COR-L47 (cell line): ENCODE data around the gene ZDHHC9.
A peak's percentile ranks its signal among the peaks of the same experiment; 100 is the strongest.
"Not testable (repeated sequence)": the region's sequence is repeated elsewhere in the genome, so short reads cannot be mapped to it uniquely, and the experiment has no call there.

Experiments
- DNase-seq: peaks from one replicate; lab custom pipeline; 2025; lab: John Stamatoyannopoulos, UW

The ZDHHC9 gene

DNA sequence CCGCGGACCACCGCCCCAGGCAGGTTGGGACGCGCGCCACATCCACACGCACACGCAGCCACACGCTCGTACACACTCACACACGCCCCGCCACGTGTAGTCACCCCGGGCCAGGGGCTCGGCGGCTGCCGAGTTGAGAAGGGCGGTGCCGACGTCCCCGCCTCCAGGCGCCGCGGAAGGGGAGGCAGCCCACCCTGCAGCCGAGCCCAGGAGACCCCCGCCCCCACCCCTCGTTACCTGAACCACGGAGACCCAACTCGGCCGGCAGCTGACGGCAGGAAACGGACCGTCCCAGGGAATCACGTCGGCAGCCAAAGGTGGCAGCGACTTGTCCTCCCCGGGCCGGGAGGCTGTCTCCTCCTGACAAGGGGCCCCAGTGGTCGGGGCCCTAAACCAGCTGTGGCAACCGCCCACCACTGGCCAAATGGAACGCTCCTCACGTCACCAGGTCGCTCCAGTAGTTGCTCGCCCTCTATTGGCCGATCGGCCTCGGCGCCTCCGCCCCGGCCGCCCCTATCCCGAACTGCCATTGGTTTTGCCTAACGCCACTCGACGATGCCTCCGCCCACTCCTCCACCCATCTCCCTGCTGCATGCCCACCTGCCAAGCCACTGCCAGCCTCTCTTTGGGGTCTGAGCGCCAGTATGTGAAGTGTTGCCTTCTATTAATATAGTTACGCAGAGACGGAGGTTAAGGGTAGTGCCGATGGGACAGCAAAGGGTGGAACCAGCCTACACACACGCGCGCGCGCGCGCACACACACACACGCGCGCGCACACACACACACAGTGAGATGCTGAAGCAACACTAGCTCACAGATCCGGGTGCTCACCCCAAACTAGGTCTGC lies at the start of gene ZDHHC9:
Gene ZDHHC9, minus strand, starts transcription at position 428 of the 848 bp plus-strand sequence. CDS start 1,941 bp downstream, outside the sequence.
- DNase-seq = peak; percentile 75

DNA sequence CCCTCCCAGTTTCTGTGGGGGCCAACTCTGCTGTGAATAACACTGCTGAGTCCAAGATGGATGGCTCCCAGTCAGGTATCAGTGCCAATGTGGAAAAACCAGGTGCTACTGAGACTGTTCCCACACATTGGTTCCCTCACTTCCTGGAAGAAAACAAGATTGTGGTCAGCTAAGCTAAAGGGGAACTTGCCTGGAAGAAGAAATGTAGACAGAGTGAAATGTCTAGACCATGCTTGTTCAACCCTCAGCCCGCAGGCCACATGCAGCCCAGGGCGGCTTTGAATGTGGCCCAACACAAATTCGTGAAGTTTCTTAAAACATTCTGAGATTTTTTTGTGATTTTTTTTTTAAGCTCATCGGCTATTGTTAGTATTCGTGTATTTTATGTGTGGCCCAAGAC lies 33.7 kb upstream of the ZDHHC9 start:
- no peak for DNase-seq

DNA sequence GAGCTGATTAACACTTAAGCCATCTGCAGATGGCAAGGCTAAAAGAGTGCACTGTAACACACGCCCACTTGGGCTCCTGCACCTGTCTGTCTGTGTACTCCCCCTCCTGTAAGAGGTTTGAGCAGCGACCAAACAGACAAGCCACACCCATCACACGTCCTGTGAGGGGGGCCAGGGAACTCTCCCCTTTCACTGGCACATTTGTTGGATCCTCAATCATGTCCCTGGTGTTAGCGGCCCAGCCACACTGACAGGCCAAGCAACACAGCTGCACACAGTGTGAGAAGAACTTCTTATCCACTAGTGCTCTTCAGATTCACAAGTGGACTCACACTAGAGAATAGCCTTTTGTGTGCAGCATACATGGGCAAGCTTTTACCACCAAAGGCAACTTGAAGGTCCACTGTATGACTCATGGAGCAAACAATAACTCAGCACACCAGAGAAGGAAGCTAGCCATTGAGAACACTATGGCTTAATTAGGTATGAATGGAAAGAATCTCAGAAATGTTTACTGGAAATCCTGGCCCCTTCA lies 33.2 kb upstream of the ZDHHC9 start:
- DNase-seq = no peak

DNA sequence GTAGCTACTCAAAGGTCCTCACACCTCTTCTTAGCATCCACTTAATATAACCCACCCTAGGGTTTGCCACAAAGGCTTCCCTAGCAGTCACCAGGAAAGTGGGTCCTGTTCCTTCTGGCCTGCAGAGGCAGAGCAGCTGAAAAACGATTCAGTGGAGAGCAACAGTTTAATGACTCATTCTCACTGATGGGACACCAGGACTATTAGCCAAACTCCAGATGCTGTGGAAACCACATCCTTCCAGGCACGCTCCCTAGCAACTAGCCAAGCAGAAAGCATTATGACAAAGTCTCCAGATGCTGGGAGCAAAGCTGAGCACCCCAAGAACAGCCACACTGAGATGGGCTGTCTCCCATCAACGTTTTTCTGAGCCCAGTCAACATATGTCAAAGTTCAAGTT lies 32.0 kb upstream of the ZDHHC9 start:
- DNase-seq = no peak

DNA sequence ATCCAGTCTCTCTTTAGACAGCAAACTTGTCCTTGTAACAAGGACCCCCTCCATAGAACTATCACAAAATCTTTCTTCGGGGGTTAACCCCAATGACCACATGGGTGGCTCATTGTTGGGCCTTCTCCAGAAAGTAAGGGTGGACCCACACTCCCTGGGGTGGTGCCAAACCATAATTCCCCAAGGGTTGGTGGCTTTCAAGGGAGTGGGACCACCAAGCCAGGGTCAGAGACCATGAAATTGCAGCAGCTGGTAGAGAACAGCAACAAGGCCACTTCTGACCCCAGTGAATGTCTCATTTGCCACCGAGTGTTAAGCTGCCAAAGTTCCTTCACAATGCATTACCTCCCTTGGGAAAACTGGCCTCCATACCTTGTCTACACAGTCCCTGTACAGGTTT lies 28.8 kb upstream of the ZDHHC9 start:
- DNase-seq = no peak

DNA sequence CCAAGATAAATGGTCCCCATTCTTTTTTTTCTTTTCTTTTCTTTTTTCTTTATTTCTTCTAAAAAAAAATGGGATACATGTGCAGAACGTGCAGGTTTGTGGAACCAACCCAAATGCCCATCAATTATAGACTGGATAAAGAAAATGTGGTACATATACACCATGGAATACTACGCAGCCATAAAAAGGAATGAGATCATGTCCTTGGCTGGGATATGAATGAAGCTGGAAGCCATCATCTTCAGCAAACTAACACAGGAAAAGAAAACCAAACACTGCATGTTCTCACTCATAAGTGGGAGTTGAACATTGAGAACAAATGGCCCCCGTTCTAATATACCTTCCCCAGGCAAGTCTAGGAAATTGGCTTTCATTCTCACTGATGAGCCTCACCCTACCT lies 22.6 kb upstream of the ZDHHC9 start:
- DNase-seq = not testable (repeated sequence)

DNA sequence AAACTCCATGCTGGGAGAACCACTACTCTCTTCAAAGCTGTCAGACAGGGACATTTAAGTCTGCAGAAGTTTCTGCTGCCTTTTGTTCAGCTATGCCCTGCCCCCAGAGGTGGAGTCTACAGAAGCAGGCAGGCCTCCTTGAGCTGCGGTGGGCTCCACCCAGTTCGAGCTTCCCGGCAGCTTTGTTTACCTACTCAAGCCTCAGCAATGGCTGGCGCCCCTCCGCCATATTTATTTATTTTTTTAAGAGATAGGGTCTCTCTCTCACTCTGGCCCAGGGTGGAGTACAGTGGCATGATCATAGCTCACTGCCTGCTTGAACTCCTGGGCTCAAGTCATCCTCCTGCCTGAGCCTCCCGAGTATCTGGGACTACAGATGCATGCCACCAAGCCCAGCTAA lies 15.4 kb upstream of the ZDHHC9 start:
- not testable (repeated sequence) for DNase-seq

DNA sequence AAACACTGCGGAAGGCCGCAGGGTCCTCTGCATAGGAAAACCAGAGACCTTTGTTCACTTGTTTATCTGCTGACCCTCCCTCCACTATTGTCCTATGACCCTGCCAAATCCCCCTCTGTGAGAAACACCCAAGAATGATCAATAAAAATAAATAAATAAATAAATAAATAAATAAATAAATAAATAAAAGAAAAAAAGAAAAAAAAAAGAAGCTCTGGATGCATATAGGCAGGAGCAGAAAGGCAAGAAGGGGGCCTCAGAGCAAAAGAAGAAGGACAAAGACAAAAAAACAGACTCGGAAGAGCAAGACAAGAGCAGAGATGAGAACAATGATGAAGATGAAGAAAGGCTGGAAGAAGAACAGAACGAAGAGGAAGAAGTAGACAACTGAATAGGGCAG lies 8.1 kb upstream of the ZDHHC9 start:
- not testable (repeated sequence) for DNase-seq

DNA sequence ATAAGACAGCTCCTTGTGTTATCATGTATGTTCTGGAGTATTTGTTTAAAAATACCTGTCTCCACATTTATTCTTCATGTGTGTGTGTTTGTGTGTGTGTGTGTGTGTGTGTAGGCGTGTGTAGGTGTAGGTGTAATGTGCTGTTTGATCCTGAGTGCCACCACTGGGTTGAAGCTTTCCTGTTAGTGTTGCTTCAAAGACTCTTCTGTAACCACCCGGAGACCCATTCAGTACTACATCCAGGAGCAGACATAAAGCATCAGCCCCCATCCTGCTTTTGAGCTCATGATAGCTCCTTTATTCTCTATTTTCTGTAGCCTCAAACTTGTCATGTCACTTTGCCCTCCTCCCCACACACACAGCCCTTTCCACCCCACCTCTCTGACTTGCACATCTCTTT lies 3.0 kb upstream of the ZDHHC9 start:
- no peak for DNase-seq

DNA sequence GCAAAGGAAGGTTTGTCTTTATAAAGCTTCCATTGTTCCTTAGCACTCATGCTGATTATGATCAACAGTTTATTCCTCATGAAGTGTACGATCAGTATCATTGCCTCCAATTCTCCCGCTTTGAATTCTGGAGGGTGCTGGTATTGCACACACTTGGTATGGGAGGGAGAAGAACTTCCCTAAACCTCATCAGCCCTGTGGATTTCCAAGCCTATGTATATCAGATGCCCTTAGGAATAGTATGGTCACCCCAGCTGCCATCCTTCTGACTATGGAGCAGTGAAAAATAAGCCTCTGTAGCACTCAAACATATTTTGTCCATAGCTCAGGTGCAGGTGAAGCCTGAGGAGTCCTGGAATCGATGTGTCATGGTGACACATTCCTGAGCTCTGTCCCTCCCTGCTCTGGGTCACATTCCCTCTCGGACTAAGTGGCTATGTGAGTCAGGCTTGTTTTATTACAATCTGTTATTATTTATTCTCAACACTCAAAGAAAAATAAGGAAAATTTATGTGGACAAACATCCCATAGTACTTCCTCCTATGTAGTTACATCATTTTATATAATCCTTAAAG lies 2.0 kb upstream of the ZDHHC9 start:
- no peak for DNase-seq

DNA sequence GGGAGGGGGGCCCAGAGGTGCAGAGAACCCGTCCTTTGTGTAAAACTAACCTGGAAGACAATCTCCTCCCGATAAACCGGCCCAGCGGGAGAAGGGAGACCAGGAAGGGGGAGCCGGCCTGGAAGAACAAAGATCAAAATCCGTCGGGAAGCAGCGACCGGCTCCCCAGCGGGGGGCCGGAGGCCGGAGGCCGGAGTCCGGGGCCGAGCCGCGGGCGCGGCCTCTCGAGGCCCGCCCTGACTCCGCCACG lies 552 bp downstream of the ZDHHC9 start:
- no peak for DNase-seq

DNA sequence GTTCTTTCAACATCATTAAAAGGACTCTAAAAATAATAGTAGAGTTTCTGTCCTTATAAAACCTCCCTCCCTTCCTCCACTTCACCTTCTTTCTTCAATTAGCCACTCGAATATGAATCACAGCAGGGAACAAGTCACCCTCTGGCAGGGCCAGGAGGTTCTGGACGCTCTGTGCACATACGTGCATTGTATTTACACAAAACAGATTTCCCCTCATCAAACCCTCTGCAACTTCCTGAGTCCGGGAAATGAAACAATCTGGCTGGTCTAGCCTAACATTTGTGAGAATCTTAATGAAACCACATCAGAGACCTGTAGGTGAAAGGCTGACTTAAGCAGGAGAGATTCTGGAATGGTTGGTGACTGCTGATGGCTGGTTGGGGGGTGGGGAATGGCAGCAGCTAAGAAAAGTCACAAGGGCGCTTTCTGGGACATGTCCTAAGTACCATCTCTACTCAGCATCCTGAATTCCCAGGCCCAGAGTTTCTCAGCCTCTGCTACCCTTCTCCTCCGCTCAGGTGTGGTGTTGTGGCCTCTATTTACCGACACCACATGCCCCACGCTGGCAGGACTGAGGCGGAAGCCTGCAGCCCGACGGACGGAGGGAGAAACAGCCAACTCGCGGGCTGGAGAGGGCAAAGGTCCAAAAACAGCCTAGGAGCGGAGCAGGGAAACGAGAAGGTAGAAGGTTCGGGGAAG lies 1.0 kb downstream of the ZDHHC9 start:
- no peak for DNase-seq

DNA sequence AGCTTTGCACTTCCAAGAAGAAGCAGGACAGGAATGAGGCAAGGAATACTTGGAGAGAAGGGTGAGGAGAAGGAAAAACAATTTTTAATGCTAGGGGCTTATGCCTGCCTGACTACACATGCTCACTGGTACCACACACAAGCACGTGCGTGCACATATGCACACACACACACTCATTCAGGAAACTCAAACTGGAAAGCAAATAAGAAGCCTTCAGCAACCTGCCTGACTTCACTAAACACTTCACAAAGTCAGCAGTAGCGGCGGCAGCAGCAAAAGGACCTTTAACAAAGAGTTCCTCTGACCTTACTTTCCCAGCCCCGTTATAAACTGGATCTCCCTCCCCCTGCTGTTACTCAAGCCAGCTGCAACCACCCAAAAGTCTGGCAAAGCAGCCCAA lies 3.3 kb downstream of the ZDHHC9 start:
- DNase-seq = no peak

DNA sequence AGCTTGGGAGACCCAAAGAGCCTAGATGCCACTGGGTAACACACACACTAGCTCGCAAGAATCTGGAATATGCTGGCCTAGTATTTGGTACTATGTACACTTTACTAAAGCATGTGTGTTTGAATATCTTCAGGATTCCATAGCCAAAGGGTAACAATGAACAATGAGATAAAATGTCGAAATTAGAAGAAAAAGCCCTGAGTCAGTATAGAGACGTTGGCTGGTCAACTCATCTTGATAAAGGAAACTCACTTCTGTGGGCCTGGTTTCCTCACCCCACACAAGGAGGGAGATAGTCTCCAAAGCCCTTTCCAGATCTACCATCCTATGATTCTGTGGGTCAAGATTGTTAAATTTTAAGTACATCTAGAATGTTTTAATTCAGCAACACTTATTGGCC lies 6.9 kb downstream of the ZDHHC9 start:
- DNase-seq = no peak

DNA sequence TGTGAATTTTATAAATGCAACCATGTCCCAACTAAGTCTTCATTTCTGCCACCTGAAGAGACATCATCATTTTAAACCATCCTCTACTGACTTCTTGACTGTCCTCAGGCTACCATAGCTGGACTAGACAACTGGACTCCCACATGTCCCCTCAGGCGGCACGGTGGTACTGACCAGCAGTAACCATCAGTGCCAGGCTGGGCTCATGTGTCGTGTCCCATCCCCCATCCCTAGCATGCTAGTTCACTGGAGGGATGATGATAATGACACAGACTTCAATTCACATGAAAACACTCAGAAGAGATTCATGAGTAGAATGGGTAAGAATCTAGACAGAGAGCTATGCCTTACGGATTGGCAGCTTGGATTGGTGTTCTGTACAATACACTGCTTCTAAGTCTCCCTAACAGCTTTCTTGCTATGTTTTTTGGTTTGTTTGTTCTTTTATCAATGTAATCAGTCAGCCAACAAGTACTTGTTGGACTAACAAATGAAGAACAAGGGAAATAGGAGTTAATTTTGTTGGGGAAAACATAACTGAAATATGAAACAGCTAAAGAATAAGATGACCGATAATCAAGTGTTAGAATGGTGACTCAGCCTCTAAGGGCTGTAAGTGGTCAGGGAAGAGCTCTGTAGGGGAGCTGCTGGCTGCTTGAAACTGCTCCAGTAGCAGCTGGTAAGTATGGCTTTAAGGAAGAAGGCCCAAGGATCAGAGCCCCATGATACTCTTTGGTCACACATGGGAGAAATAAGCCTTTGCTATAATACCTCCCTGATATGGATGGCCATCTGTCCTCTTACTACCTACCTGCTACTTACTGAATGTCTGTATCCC lies 10.3 kb downstream of the ZDHHC9 start:
- DNase-seq = no peak

DNA sequence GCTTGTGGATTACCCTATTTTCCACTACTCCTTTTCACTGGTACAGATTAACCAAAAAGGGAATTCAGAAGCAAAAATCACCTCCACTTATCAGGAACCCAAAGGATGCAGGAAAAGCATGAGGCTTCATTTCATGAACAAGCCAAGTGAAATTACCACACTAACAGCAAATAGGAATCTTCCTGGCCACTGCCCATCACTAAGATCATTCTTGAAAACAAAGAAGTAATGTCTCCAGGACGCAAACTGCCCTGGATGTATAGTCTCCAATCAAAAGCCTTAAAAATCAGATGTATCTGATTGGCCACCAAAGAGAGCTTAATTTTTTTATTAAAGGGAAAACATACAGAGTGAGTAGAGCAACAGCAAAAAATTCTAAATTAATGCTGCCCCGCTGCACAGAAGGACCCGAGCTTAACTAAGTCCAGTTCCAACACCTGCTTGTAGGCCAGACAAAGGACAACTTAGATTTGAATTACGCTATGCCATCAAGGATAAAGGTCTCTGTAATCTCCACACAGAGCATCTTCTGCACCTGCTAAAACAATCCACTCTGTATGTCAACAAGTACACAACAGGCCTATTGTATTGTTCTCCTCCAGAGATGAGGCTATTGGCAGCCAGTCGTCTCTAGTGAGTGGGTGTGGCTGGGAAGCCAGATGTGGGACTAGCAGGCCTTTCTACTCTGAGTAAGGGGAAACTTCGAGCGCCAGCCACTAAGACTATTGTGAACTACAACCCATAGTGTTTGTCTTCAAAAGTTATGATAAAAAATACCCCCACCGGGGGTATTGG lies 12.4 kb downstream of the ZDHHC9 start:
- peak; percentile 67 for DNase-seq

DNA sequence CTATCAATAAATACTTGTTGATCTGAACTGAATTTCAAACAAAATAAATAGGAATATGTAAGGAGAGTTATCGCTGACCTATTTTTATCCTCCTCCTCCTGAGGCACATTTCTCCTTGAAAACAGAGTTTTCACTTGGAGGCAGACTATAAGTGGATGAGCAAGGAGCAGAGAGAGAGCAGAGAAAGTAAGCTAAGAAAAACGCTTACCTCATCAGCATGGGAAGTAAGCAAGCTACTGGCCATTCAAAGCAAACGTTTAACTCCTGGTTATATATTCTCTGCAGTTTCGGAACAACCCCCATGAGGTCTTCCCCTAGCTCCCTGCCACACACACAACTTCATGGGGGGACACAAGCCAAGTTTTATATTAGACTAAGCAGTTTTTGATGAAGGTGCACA lies 13.2 kb downstream of the ZDHHC9 start:
- no peak for DNase-seq

DNA sequence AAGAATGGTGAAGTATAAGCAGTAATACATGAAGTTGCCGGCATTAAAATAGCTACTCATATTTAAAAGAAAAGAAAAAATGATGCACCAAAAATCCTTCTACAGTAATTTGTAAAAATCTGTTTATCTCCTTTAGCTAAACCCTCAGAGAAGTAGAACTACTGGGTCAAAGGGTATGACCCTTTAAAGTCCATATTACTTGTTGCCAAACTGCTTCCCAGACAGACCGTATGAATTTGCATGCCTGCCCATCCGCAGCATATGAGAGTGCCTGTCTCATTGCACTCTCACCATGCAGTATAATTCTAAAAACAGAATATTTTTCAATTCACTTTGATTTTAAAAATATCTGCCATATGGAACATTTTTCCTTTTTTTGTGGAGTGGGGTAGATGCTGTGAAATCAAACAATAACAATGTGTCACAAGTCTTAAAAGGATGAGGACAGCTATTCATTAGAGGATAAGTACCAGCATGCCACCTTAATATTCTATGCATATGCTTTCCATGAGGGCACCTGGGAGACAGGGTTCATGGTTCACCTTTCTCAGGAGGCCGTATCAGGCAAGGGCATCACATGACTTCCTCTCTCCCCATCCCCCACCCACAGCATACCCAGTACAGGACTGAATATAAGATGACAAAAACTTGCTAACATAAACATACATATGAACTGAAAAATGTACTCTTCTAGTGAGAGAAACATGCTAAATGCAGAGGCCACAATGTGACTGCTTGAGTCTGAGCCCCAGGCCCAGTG lies 17.8 kb downstream of the ZDHHC9 start:
- no peak for DNase-seq

DNA sequence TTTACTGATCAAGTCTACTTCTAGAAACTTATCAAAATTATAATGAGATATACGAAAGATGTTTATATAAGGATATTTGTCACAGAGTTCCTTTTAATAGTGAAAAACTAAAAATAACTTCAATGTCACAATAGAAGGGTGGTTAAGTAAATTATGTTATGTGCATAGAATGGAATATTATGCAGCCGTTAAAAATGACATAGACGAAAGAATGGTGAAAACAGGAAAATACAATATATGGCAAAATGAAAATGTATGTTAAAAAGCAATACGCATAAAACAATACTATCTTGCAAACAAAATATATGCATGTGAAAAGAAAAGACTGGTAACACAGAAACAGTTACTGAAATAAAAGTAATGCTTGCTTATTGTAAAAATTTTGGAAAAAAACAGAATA lies 19.1 kb downstream of the ZDHHC9 start:
- no peak for DNase-seq

DNA sequence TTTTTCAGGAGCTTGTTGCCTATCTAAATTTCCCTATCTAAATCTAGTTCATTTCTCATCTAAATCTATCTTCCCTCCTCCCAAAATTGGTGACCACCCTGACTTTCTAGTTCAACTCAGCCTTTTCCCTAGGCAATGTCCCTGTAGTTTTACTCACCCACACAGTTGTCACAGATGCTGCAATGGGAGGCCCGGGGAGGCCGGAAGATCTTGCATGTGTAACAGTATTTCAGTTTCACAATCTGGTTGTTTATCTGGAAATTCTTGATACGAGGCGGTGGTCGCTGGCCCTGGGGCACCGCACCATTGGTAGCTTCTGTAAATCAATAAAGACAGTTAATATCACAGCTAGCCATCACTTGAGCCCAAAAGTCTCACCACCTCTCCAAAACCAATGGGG lies 20.2 kb downstream of the ZDHHC9 start:
- no peak for DNase-seq

DNA sequence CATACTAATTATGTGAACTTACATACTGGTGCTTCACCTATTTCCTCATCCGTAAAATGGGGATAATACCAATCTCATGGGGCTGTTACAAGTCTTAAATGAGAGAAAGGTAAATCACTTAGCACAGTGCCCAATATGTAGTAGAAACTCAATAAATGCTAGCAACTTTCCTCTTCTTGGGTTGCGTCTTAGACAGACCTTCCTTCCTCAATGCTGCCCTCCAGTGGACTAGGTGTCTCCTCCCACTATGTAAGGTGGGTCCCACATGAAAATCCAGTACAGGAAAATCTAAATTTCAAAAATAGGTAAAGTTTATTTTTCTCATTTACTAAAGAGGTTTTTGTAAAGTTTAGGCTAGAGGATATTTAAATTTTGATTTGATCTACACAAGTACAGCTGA lies 20.6 kb downstream of the ZDHHC9 start:
- DNase-seq = peak; percentile 11
